Measurements from ENCODE around the gene TMC8. TPM values are rescaled to one million over a fixed set of nuclear protein-coding genes. Genes with fewer than 3 reads are reported as not detected.
"Not testable (repeated sequence)": the region's sequence is repeated elsewhere in the genome, so short reads cannot be mapped to it uniquely, and the experiment has no call there.

The TMC8 gene
- total RNA-seq, 4 donors from 2014 or later, result 10.0 to 66.8 (median 22.5) TPM

DNA sequence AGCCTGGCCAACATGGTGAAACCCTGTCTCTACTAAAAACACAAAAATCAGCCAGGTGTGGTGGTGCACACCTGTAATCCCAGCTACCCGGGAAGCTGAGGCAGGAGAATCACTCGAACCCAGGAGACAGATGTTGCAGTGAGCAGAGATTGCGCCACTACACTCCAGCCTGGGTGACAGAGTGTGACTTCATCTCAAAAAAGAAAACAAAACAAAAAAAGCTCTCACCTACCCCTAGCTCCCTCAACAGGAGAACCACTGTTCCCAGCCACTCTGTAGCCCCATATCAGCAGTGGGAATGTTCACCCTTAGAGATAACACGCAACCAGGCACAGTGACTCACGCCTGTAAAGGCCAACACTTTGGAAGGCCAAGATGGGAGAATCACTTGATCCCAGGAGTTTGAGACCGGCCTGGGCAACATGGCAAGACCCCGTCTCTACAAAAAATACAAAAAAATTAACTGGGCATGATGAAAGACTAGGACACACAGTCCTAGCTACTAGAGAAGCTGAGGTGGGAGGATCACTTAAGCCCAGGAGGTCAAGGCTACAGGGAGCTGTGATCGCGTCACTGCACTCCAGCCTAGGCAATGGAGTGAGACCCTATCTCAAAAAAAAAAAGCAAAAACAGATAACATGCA is 5.4 kb downstream of the TMC8 start:
- no peaks in the 10 kb centered on the region for H3K9me3 ChIP-seq
- H3K4me1 ChIP-seq, result peaks cover 0 to 46% (median 36%) of the 10 kb centered on the region in 4 donors
- TF ChIP-seq, protein P1, sequence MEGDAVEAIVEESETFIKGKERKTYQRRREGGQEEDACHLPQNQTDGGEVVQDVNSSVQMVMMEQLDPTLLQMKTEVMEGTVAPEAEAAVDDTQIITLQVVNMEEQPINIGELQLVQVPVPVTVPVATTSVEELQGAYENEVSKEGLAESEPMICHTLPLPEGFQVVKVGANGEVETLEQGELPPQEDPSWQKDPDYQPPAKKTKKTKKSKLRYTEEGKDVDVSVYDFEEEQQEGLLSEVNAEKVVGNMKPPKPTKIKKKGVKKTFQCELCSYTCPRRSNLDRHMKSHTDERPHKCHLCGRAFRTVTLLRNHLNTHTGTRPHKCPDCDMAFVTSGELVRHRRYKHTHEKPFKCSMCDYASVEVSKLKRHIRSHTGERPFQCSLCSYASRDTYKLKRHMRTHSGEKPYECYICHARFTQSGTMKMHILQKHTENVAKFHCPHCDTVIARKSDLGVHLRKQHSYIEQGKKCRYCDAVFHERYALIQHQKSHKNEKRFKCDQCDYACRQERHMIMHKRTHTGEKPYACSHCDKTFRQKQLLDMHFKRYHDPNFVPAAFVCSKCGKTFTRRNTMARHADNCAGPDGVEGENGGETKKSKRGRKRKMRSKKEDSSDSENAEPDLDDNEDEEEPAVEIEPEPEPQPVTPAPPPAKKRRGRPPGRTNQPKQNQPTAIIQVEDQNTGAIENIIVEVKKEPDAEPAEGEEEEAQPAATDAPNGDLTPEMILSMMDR (IDR thresholded peaks at IDR 0.05), result no peak
- no peak for TF ChIP-seq POLR2A (IDR thresholded peaks at IDR 0.05)
- H3K36me3 ChIP-seq, result no peaks in the 10 kb centered on the region
- no peak for DNase-seq
- H3K27ac ChIP-seq, result no peak overlapping the region
- no peaks in the 10 kb centered on the region for H3K27me3 ChIP-seq
- no peak overlapping the region for H3K4me3 ChIP-seq

DNA sequence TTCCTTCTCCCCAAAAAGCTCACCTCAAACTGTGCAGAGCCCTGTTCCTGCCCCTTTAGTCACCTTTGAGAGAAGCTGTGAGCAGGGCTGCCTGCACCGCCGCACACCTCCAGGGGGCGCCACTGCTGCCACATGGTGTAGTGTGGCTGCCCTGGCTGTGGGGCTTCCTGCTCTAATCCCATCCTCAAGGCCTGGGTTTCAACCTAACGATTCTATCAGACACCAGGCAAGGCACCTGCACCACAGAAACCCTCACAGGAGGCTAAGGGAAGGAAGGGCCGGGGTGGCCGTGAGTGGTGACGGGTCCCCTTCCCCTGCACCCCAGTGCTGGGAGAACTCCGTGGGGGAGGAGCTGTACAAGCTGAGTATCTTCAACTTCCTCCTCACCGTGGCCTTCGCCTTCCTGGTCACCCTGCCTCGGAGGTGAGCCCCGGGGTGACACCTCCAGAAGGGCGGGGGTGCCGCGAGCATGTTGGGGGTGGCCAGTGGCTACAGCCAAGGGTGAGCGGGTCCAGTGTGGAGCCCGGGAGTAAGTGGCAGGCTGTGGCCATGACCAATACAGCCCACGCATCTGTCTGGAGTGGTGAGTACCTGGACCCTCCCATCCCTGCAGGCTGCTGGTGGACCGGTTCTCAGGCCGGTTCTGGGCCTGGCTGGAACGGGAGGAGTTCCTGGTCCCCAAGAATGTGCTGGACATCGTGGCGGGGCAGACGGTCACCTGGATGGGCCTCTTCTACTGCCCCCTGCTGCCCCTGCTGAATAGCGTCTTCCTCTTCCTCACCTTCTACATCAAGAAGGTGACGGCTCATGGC is 7.0 kb downstream of the TMC8 start:
- TF ChIP-seq, protein P1 (IDR thresholded peaks at IDR 0.05), result peak in 5 of 6 experiments; percentile 23 to 49 (median 33)
- no peak for TF ChIP-seq POLR2A (IDR thresholded peaks at IDR 0.05)
- Histone ChIP-seq H3K9me3 (no peaks in the 10 kb centered on the region), H3K27me3 (no peaks in the 10 kb centered on the region), H3K4me3 (peak overlapping the region in 1 of 4 donors; percentile 20), H3K4me1 (peaks cover 0 to 47% (median 37%) of the 10 kb centered on the region in 4 donors), H3K36me3 (no peaks in the 10 kb centered on the region), H3K27ac (peak overlapping the region in 2 of 4 donors; percentile 6 to 75)
- peak in 2 of 3 donors; percentile 59 to 72 for DNase-seq

DNA sequence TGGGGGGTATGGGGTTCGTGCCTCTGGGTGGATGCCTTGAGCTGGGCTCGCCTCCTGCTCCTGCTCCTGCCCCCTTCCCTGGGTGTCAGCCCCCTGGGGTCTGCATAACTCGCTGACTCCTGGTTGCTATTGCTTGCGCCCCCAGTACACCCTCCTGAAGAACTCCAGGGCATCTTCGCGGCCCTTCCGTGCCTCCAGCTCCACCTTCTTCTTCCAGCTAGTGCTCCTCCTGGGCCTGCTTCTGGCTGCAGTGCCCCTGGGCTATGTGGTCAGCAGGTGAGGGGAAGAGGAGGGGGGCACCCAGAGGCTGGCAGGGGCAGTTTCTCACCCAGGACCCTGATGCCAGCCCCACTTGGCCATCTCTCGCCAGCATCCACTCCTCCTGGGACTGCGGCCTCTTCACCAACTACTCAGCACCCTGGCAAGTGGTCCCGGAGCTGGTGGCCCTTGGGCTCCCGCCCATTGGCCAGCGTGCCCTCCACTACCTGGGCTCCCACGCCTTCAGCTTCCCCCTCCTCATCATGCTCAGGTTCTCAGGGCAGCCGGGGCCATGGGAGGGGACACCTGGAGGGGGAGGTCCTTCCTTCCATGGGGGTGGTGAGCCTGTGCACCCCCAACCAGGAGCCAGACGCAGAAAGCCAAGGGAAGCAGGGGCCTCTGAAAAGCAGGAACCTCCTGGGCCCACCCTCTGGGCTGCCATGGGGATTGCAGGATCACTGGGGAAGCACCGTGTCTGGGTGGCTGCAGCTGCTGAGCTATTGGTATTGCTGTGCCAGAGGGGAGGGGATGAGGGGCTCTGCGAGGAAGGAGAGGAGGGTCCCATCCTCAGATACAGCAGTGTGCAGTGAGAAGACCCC is 7.9 kb downstream of the TMC8 start:
- no peaks in the 10 kb centered on the region for H3K36me3 ChIP-seq
- H3K9me3 ChIP-seq, result no peaks in the 10 kb centered on the region
- no peak overlapping the region for H3K4me3 ChIP-seq
- H3K4me1 ChIP-seq, result peaks cover 0 to 44% (median 33%) of the 10 kb centered on the region in 4 donors
- no peaks in the 10 kb centered on the region for H3K27me3 ChIP-seq
- TF ChIP-seq, protein P1 (IDR thresholded peaks at IDR 0.05), result no peak
- TF ChIP-seq POLR2A (IDR thresholded peaks at IDR 0.05), result no peak
- H3K27ac ChIP-seq, result peak overlapping the region in 1 of 4 donors; percentile 75
- peak in 1 of 3 donors; percentile 47 for DNase-seq

DNA sequence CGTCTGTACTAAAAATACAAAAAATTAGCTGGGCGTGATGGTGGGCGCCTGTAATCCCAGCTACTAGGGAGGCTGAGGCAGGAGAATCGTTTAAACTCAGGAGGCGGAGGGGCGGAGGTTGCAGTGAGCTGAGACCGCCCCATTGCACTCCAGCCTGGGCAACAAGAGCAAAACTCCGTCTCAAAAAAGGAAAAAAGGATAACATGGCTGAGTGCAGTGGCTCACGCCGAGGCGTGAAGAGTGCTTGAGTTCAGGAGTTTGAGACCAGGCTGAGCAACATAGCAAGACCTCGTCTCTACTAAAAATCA is 9.2 kb downstream of the TMC8 start:
- not testable (repeated sequence) for H3K27me3 ChIP-seq, H3K36me3 ChIP-seq, H3K4me3 ChIP-seq, H3K9me3 ChIP-seq
- Histone ChIP-seq H3K27ac (peak overlapping the region in 3 of 4 donors; percentile 8 to 53 (median 52)), H3K4me1 (peaks cover 9 to 48% (median 34%) of the 10 kb centered on the region in 4 donors)
- DNase-seq, result peak in 1 of 3 donors; percentile 70

DNA sequence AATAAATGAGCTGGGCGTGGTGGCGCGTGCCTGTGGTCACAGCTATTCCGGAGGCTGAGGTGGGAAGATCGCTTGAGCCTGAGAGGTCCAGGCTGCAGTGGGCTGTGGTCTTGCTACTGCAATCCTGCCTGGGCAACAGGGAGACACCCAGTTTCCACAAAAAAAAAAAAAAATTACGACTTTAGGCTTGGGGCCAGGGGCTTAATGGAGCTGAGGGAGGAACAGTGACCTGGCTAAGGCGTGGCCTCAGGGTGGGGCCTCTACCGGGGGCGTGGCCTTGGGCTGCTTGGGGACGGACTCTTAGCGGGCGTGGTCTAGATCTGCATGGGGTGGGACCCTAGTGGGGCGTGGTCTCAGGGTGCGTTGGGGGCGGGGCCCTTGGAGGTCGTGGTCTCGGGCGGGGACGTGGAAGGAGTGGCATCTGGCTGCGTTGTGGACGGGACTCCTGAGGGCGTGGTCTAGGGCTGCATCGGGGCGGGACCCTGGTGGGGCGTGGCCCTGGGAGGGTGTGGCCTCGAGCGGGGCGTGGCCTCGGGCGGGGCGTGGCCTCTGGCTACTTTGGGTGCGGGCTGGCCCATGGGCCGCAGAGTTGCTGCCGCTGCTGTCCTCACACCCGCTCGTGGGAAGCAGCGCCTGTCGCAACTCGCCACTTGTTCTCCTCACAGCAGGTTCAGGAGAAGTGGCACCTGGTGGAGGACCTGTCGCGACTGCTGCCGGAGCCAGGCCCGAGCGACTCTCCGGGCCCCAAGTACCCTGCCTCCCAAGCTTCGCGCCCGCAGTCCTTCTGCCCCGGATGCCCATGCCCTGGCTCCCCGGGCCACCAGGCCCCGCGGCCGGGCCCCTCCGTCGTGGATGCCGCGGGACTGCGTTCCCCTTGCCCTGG is 9.8 kb downstream of the TMC8 start:
- no peaks in the 10 kb centered on the region for H3K36me3 ChIP-seq
- TF ChIP-seq, protein P1 (IDR thresholded peaks at IDR 0.05), result no peak
- TF ChIP-seq POLR2A (IDR thresholded peaks at IDR 0.05), result no peak
- peak; percentile 96 to 98 (median 97) for DNase-seq
- H3K27ac ChIP-seq, result peak overlapping the region; percentile 27 to 53 (median 46)
- H3K27me3 ChIP-seq, result no peaks in the 10 kb centered on the region
- H3K4me1 ChIP-seq, result peaks cover 12 to 54% (median 37%) of the 10 kb centered on the region in 4 donors
- peak overlapping the region in 1 of 4 donors; percentile 15 for H3K4me3 ChIP-seq
- no peaks in the 10 kb centered on the region for H3K9me3 ChIP-seq

Data from Peyer's patch (tissue), 4 donors.